HepG2 (cell line): ENCODE measurements around the gene RRP36. TPM values are rescaled to one million over a fixed set of nuclear protein-coding genes. Genes with fewer than 3 reads are reported as not detected.

Experiments used
- DPF2 ChIP-seq: sonication (generic); formaldehyde crosslinking; IDR thresholded peaks from 2 replicates; pipeline ENCODE4 v1.4.0; 2020; ENCODE audit warnings: mild to moderate bottlenecking, low read depth, missing genetic modification reagents, borderline replicate concordance
- ELF1 ChIP-seq: sonication (generic); formaldehyde crosslinking; IDR thresholded peaks from 2 replicates; pipeline ENCODE4 v1.4.0; 2020; ENCODE audit warnings: missing genetic modification reagents
- HOXA5 ChIP-seq: sonication (generic); formaldehyde crosslinking; IDR thresholded peaks from 2 replicates; pipeline ENCODE4 v1.4.0; 2020; ENCODE audit warnings: missing genetic modification reagents
- JARID2 ChIP-seq: sonication (generic); formaldehyde crosslinking; IDR thresholded peaks from 2 replicates; pipeline ENCODE4 v1.8.1; 2023; ENCODE audit warnings: missing genetic modification reagents, inconsistent platforms; ENCODE audit not compliant: insufficient replicate concordance
- KMT2B ChIP-seq: IDR thresholded peaks from 2 replicates; pipeline ENCODE4 v1.6.1; 2016; ENCODE audit warnings: missing genetic modification reagents, missing compliant biosample characterization
- NRL ChIP-seq: sonication (generic); formaldehyde crosslinking; IDR thresholded peaks from 2 replicates; pipeline ENCODE4 v1.5.0; 2020; ENCODE audit warnings: missing genetic modification reagents, mild to moderate bottlenecking, moderate library complexity, borderline replicate concordance
- PHF8 ChIP-seq: sonication (generic); formaldehyde crosslinking; IDR thresholded peaks from 2 replicates; pipeline ENCODE4 v1.5.0; 2020; ENCODE audit warnings: missing genetic modification reagents
- YEATS2 ChIP-seq: sonication (generic); formaldehyde crosslinking; IDR thresholded peaks from 2 replicates; pipeline ENCODE4 v1.4.0; 2020; ENCODE audit warnings: missing genetic modification reagents, borderline replicate concordance
- ZKSCAN1 ChIP-seq: fragments of 150-350 bp; IDR thresholded peaks from 2 replicates; pipeline ENCODE4 v1.6.1; 2014; ENCODE audit warnings: low read length
- ZNF224 ChIP-seq: sonication (generic); formaldehyde crosslinking; IDR thresholded peaks from 2 replicates; pipeline ENCODE4 v1.5.0; 2020; ENCODE audit warnings: mild to moderate bottlenecking, missing genetic modification reagents
- ZNF547 ChIP-seq: sonication (generic); formaldehyde crosslinking; IDR thresholded peaks from 2 replicates; pipeline ENCODE4 v1.5.1; 2020; ENCODE audit warnings: mild to moderate bottlenecking, missing genetic modification reagents
- ZNF607 ChIP-seq: sonication (generic); formaldehyde crosslinking; IDR thresholded peaks from 2 replicates; pipeline ENCODE4 v1.5.1; 2020; ENCODE audit warnings: missing genetic modification reagents, mild to moderate bottlenecking, borderline replicate concordance
- ZNF644 ChIP-seq: IDR thresholded peaks from 2 replicates; pipeline ENCODE4 v1.6.1; 2016; ENCODE audit warnings: low read depth
- ZNF737 ChIP-seq: sonication (generic); formaldehyde crosslinking; IDR thresholded peaks from 2 replicates; pipeline ENCODE4 v1.5.0; 2020; ENCODE audit warnings: missing genetic modification reagents, mild to moderate bottlenecking, borderline replicate concordance
- ZNF775 ChIP-seq: sonication (generic); formaldehyde crosslinking; IDR thresholded peaks from 2 replicates; pipeline ENCODE4 v1.4.0; 2020; ENCODE audit warnings: missing genetic modification reagents, mild to moderate bottlenecking, moderate library complexity, borderline replicate concordance
- ZNF850 ChIP-seq: sonication (generic); formaldehyde crosslinking; conservative IDR thresholded peaks from 2 replicates; pipeline ENCODE4 v1.9.0; 2021; ENCODE audit warnings: mild to moderate bottlenecking, missing genetic modification reagents
- polyA plus RNA-seq, 8 experiments: library from polyadenylated mRNA; depleted of rRNA in 3 of 8; stranded (reverse) in 7 of 8; unstranded in 1 of 8; fragments of >200 nt; fragmentation: Illumina TruSeq in 4 of 8; extraction: Trizol in 4 of 8; gene quantifications; 2 replicates each; pipeline versions ENCODE4 v1.2.1 to v1.2.3, GENCODE V29; 2011 to 2016; ENCODE audit warnings: low read depth in 4 of 8, missing spikeins in 1 of 8, mixed read lengths in 1 of 8; ENCODE audit not compliant: insufficient read depth in 1 of 8
- total RNA-seq, 5 experiments: library from RNA; depleted of rRNA; stranded (reverse); fragments of >200 nt; fragmentation: Illumina TruSeq; extraction: Trizol; gene quantifications; 2 replicates each; pipeline ENCODE4 v1.2.3, GENCODE V29; 2016; ENCODE audit warnings: low read depth in 1 of 5
- TF ChIP-seq, protein P1 (sequence below): sonication (generic); formaldehyde crosslinking; IDR thresholded peaks from 2 replicates; pipeline ENCODE4 v1.4.0; 2020; ENCODE audit warnings: mild to moderate bottlenecking, missing genetic modification reagents
- TF ChIP-seq, protein P2 (sequence below): sonication (generic); formaldehyde crosslinking; IDR thresholded peaks from 2 replicates; pipeline ENCODE4 v1.5.0; 2020; ENCODE audit warnings: mild to moderate bottlenecking, missing genetic modification reagents, borderline replicate concordance
- TF ChIP-seq, protein P3 (sequence below): sonication (generic); formaldehyde crosslinking; conservative IDR thresholded peaks from 2 replicates; pipeline ENCODE4 v1.4.0; 2020; ENCODE audit warnings: missing genetic modification reagents
- TF ChIP-seq, protein P4 (sequence below): sonication (generic); formaldehyde crosslinking; IDR thresholded peaks from 2 replicates; pipeline ENCODE4 v1.4.0; 2020; ENCODE audit warnings: mild to moderate bottlenecking, missing genetic modification reagents

The RRP36 gene
- total and polyA plus RNA-seq, 2 of the 13 experiments (the other 11 are each of a cell fraction or from before 2014, with no cell fraction given) = 29.5 to 144 TPM

DNA sequence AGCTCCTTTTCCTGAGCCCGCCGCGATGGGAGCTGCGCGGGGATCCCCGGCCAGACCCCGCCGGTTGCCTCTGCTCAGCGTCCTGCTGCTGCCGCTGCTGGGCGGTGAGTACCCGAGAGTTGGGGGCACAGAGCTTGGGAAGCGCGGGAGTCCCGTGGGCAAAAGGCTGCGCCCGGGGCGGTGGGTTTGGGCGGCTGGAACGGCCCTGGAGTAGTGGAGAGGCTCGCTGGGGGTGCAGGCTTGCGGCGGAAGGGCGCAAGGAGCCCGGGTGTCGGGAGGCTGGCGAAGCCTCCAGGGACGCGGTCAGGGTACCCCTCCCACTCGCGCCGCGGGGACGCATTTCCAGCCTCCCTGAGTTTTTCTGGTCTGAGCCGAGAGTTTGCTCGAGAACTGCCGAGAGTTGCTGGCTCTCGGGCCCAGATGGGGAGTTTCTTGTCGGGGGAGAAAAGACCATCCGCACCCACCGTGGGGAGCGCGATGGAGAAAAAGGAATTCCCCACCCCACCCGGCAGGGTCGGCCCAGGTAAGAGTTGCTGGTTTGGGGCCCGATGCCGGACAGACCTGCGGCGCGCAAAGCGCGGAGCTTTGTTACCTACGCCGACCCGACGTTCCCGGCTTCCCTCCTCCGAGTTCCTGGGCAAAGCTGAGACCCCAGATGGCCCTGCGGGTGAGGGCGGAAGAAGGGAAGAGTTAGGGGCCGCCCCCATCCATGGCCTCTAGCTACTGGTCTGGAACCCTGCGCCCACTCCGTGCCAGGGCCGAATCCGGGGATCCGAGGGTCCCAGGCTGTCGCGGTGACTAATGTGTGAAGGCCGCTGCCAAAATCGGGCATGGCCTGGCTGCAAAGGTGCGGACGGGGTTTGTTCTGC lies 55.3 kb downstream of the RRP36 start (continued):
- TF ChIP-seq, protein P1, sequence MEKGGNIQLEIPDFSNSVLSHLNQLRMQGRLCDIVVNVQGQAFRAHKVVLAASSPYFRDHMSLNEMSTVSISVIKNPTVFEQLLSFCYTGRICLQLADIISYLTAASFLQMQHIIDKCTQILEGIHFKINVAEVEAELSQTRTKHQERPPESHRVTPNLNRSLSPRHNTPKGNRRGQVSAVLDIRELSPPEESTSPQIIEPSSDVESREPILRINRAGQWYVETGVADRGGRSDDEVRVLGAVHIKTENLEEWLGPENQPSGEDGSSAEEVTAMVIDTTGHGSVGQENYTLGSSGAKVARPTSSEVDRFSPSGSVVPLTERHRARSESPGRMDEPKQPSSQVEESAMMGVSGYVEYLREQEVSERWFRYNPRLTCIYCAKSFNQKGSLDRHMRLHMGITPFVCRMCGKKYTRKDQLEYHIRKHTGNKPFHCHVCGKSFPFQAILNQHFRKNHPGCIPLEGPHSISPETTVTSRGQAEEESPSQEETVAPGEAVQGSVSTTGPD (CRISPR knock-in tag) = no peak
- peak; percentile 45; the same call in 1 of the 2 replicates for TF ChIP-seq HOXA5
- 0 out of 2 replicates have a peak, but pooled peaks have one; percentile 59 for TF ChIP-seq NRL (CRISPR knock-in tag)
- peak; percentile 58 for TF ChIP-seq ELF1
- peak; percentile 85; the same call in 1 of the 2 replicates for TF ChIP-seq ZNF850 (CRISPR knock-in tag)
- TF ChIP-seq YEATS2 (CRISPR knock-in tag) = 0 out of 2 replicates have a peak, but pooled peaks have one; percentile 42
- TF ChIP-seq, protein P2, sequence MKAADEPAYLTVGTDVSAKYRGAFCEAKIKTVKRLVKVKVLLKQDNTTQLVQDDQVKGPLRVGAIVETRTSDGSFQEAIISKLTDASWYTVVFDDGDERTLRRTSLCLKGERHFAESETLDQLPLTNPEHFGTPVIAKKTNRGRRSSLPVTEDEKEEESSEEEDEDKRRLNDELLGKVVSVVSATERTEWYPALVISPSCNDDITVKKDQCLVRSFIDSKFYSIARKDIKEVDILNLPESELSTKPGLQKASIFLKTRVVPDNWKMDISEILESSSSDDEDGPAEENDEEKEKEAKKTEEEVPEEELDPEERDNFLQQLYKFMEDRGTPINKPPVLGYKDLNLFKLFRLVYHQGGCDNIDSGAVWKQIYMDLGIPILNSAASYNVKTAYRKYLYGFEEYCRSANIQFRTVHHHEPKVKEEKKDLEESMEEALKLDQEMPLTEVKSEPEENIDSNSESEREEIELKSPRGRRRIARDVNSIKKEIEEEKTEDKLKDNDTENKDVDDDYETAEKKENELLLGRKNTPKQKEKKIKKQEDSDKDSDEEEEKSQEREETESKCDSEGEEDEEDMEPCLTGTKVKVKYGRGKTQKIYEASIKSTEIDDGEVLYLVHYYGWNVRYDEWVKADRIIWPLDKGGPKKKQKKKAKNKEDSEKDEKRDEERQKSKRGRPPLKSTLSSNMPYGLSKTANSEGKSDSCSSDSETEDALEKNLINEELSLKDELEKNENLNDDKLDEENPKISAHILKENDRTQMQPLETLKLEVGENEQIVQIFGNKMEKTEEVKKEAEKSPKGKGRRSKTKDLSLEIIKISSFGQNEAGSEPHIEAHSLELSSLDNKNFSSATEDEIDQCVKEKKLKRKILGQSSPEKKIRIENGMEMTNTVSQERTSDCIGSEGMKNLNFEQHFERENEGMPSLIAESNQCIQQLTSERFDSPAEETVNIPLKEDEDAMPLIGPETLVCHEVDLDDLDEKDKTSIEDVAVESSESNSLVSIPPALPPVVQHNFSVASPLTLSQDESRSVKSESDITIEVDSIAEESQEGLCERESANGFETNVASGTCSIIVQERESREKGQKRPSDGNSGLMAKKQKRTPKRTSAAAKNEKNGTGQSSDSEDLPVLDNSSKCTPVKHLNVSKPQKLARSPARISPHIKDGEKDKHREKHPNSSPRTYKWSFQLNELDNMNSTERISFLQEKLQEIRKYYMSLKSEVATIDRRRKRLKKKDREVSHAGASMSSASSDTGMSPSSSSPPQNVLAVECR = peak; percentile 65; the same call in 1 of the 2 replicates
- TF ChIP-seq, protein P3, sequence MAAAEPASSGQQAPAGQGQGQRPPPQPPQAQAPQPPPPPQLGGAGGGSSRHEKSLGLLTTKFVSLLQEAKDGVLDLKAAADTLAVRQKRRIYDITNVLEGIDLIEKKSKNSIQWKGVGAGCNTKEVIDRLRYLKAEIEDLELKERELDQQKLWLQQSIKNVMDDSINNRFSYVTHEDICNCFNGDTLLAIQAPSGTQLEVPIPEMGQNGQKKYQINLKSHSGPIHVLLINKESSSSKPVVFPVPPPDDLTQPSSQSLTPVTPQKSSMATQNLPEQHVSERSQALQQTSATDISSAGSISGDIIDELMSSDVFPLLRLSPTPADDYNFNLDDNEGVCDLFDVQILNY (CRISPR knock-in tag) = 0 out of 2 replicates have a peak, but pooled peaks have one; percentile 10
- TF ChIP-seq ZKSCAN1 = no peak
- TF ChIP-seq DPF2 = no peak
- TF ChIP-seq ZNF644 = no peak
- TF ChIP-seq ZNF224 (CRISPR knock-in tag) = peak; percentile 59; the same call in 1 of the 2 replicates
- TF ChIP-seq KMT2B (CRISPR knock-in tag) = 0 out of 2 replicates have a peak, but pooled peaks have one; percentile 28
- peak; percentile 74 for TF ChIP-seq PHF8 (CRISPR knock-in tag)
- 0 out of 2 replicates have a peak, but pooled peaks have one; percentile 22 for TF ChIP-seq ZNF775
- TF ChIP-seq ZNF607 (CRISPR knock-in tag) = 0 out of 2 replicates have a peak, but pooled peaks have one; percentile 54
- TF ChIP-seq, protein P4, sequence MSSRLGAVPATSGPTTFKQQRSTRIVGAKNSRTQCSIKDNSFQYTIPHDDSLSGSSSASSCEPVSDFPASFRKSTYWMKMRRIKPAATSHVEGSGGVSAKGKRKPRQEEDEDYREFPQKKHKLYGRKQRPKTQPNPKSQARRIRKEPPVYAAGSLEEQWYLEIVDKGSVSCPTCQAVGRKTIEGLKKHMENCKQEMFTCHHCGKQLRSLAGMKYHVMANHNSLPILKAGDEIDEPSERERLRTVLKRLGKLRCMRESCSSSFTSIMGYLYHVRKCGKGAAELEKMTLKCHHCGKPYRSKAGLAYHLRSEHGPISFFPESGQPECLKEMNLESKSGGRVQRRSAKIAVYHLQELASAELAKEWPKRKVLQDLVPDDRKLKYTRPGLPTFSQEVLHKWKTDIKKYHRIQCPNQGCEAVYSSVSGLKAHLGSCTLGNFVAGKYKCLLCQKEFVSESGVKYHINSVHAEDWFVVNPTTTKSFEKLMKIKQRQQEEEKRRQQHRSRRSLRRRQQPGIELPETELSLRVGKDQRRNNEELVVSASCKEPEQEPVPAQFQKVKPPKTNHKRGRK = no peak
- no peak for TF ChIP-seq ZNF737 (CRISPR knock-in tag)
- TF ChIP-seq ZNF547 (CRISPR knock-in tag) = peak; percentile 64; the same call in 1 of the 2 replicates
- peak; percentile 34 for TF ChIP-seq JARID2 (CRISPR knock-in tag)
